Stimulated activated CD4-positive, alpha-beta T cell treated with anti-CD3 and anti-CD28 coated beads, Interleukin-1b, Interleukin-23, amount 100 ng/mL, for 24 hours (primary cell): ENCODE results near the gene LAMB4.

Experiments
- DNase-seq, 4 experiments: peaks; one replicate each; pipeline ENCODE4 v3.0.0-alpha.2; 2020; ENCODE audit warnings: low read depth in 4 of 4, low spot score in 1 of 4

The LAMB4 gene

GRCh38 chr7:108016841-108017775 lies 113.1 kb downstream of the LAMB4 start:
- DNase-seq = no peak

GRCh38 chr7:108015740-108016139 lies 114.4 kb downstream of the LAMB4 start:
- no peak for DNase-seq

- no peak for DNase-seq
These were observed 115.1 kb downstream of the LAMB4 start for GRCh38 chr7:108014747-108015682.

GRCh38 chr7:108014215-108014614 lies 115.9 kb downstream of the LAMB4 start:
- no peak for DNase-seq

- DNase-seq = no peak
These were observed 117.4 kb downstream of the LAMB4 start for GRCh38 chr7:108012499-108013430.

- DNase-seq = no peak
These were observed 119.8 kb downstream of the LAMB4 start for GRCh38 chr7:108010377-108010776.

GRCh38 chr7:108009873-108010272 lies 120.3 kb downstream of the LAMB4 start:
- DNase-seq = no peak

GRCh38 chr7:108008827-108009226 lies 121.3 kb downstream of the LAMB4 start:
- no peak for DNase-seq

GRCh38 chr7:108008240-108008639 lies 121.9 kb downstream of the LAMB4 start:
- DNase-seq = no peak

GRCh38 chr7:108007762-108008161 lies 122.4 kb downstream of the LAMB4 start:
- DNase-seq = no peak

GRCh38 chr7:108007261-108007660 lies 122.9 kb downstream of the LAMB4 start:
- DNase-seq = no peak

- no peak for DNase-seq
These were observed 125.7 kb downstream of the LAMB4 start for GRCh38 chr7:108004220-108005142.

- no peak for DNase-seq
These were observed 126.6 kb downstream of the LAMB4 start for GRCh38 chr7:108003599-108003935.

- DNase-seq = no peak
These were observed 127.2 kb downstream of the LAMB4 start, which contains the start of gene LAMB1 for GRCh38 chr7:108002726-108003598. Gene LAMB1 (minus strand): TSS chr7:108003161. CDS start chr7:108002885, 276 bp downstream.

- DNase-seq = no peak
These were observed 128.1 kb downstream of the LAMB4 start for GRCh38 chr7:108001764-108002725.

GRCh38 chr7:108000875-108001763 lies 129.0 kb downstream of the LAMB4 start:
- DNase-seq = no peak
